NOMO-1 treated with DMSO at 0.1 percent for 48 hours (cell line): ENCODE results near the gene B3GNT7.
A peak's percentile ranks its signal among the peaks of the same experiment; 100 is the strongest.
"Not testable (repeated sequence)": the region's sequence is repeated elsewhere in the genome, so short reads cannot be mapped to it uniquely, and the experiment has no call there.

Experiments used
- DNase-seq: peaks from one replicate; lab custom pipeline; 2025; ENCODE audit not compliant: unreplicated experiment; lab: John Stamatoyannopoulos, UW

Gene B3GNT7, protein sequence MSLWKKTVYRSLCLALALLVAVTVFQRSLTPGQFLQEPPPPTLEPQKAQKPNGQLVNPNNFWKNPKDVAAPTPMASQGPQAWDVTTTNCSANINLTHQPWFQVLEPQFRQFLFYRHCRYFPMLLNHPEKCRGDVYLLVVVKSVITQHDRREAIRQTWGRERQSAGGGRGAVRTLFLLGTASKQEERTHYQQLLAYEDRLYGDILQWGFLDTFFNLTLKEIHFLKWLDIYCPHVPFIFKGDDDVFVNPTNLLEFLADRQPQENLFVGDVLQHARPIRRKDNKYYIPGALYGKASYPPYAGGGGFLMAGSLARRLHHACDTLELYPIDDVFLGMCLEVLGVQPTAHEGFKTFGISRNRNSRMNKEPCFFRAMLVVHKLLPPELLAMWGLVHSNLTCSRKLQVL

DNA sequence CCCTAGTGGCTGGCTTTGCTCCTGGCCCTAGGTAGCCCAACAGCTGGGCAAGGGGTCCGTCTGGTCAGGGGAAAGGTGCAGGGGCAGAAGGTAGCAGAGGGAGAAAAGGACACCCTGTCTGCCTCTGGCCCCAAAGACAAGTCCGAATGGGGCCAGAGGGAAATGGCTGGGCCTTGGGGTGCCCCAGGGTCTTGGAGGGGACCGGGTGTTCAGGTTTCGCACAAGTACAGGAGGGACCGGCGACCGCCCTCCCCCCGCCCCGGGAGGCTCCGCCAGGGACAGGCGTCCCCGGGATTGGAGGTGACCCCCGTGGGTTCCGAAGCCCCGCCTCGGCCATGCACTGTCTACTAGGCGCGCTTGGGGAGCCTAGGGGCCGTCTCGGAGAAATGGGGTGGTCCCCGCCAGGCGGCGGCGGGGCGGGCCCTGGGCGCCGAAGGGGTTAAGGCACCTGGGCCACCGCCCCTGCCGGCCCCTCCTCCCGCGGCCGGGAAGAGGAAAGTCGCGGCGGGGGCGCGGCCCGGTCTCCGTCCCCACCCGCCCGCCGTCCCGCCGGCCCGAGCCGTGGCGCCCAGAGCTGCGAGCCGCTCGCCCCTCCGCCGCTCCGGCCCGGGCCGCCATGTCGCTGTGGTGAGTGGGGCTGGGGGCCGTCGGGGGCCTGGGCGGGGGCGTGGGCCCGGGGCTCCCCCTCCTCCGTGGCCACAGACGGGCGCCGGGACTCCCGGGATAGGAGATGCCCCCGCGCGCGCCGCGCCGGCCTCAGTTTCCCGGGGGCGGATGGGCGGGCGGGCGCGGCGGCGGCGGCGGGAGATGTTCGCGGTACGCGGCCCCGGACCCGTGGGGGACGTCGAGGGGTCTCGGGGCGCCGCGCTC is at the start of gene B3GNT7:
B3GNT7 (plus strand) TSS at position 523 of the 870 bp plus-strand sequence; CDS start at position 617, 94 bp downstream.
- peak; percentile 76 for DNase-seq

DNA sequence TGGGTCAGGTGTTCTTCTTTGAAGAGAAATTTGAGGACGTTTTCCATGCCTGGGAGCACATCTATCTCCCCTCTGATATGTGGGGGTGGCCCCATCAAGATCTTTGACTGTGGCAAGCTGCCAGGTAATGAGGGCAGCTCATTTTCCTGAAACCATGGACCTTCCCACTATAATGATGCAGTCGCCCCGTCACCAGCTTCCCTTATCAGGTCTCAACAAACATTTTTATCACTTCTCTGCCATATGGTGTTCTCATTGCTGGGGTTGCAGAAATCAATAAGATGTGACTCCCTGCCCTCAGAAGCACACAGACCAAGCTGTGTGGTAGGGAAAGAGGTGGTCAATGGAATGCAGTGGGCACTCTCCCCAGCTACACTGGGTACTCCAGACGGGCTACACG is 48.4 kb upstream of the B3GNT7 start:
- DNase-seq: no peak

DNA sequence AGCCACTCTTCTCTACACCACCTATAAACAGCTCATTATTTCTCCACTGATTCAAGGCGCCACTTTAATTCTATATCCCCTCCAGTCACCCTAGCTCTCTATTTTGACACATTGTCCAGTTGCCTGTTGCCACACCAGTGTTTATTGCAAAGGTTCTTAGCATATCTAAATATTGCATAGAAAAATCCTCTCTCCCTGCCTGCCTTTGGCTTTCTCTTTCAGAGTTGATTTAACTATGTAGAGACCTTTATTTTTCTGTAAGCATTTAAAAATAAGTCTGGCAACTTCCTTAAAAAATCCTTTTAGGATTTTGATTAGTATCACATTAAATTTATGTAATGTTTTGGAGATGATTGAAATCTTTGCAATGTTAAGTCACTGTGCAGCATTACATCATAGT is 47.9 kb upstream of the B3GNT7 start:
- no peak for DNase-seq

DNA sequence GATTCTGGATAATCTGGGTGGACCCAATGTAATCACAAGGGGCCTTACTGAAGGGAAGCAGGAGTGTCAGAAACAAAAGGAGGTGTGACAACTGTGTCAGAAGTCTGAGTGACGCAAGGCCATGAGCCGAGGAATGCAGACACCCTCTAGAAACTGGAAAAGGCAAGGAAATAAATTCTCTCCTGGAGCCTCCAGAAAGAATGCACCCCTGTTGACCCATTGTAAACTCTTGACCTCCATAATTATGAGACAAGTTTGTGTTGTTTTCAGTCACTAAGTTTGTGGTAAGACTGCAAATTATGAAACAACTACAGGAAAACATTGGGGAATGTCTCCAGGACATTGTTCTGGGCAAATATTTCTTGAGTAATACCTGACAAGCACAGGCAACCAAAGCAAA is 47.3 kb upstream of the B3GNT7 start:
- no peak for DNase-seq

DNA sequence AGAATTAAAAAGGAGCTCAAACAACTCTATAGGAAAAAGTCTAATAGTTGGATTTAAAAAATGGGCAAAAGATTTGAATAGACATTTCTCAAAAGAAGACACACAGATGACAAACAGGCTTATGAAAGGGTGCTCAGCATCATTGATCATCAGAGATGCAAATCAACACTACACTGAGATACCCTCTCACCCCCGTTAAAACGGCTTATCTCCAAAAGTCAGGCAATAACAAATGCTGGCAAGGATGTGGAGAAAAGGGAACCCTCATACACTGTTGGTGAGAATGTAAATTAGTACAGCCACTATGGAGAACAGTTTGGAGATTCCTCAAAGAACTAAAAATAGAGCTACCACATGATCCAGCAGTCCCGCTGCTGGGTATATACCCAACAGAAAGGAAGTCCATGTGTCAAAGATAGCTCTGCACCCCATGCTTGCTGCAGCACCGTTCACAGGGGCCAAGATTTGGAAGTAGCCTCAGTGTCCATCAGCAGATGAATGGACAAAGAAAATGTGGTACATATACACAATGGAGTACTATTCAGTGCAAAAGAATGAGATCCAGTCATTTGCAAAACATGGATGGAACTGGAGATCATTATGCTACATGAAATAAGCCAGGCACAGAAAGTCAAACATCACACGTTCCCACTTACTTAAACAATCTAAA is 46.7 kb upstream of the B3GNT7 start:
- no peak for DNase-seq

DNA sequence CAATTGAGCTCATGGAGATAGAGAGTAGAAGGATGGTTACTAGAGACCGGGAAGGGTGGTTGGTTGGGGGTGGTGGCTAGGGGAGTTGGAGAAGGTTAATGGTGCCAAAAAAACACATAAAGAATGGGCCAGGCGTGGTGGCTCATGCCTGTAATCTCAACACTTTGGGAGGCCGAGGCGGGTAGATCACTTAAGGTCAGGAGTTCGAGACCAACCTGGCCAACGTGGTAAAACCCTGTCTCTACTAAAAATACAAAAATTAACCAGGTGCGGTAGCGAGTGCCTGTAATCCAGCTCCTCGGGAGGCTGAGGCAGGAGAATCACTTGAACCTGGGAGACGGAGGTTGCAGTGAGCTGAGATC is 46.2 kb upstream of the B3GNT7 start:
- DNase-seq: not testable (repeated sequence)

DNA sequence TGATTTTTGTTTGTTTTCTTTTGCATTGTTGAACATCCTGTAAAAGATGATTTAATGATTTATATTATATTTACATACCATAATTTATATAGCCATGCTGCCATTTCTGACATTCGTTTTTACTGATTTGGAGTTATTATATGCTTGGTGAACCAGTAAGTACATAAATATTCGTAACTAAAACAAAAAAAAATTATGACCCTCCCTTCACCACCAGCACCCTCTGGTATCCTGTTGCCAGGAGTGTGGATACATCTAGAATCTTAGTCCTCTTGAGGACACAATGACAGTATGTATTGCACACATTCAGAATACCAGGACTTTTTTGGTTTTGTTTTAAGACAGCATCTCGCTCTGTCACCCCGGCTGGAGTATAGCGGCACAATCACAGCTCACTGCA is 43.9 kb upstream of the B3GNT7 start:
- no peak for DNase-seq

DNA sequence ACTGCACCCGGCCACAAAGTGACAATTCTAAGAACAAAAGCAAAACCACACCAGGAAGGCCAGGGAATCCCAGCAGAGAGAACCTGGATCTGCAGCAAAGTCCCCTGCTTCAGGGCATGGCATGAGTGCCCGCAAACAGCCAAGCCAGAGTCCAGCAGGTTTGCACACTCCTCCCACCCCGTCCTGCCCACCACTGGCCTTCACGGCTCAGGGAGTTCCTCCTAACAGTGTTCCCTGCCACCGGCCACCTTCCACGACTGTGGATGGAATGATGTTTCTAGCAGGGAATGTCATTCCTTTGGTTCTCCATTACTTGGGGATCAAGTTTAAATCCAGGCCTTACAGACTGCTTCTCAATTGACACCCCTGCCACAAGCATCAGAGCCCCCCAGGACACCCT is 42.0 kb upstream of the B3GNT7 start:
- DNase-seq: no peak

DNA sequence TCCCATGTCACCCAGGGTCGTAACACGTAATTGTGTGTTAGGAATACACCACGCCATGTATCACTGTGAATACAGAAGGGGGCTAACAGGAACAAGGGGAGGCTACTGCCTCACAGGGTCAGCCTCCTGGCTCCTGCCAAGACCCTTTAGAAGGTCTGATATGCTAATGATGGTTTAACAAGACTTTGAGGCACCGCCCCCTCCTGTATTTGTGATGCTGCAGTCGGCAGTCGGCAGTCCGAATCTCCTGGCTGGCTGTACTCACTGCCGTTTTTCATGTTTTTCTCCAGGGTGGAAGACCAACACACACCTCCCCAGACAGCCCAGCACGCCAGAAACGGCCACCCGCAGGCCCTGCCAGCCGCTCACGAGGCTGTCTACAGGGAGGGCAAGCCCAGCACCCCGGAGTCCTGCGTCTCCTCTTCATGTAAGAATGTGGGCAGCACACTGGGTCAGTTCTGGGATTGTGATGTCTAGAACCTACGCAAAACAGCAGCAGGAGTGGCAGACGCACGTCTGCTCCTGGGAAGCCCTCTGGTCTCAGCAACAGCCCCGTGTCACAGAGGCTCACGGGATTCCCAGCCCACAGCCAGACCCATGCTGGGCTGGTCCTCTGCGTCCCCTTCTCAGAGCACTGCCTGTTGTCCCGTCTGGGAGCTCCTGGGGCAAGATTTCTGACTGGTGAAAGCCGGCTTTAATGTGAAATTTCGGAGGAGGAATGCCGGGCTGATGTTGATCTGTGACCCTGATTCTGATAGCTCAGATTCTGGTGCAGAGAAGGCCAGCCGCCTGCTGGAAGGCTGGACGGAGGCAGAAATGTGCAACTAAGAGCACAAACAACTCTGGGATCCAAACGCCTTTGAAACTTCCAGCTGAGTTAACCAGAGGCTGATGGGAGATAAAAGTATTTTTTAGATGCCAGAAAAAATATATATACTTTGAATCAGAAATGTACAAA is 39.7 kb upstream of the B3GNT7 start:
- DNase-seq: no peak

DNA sequence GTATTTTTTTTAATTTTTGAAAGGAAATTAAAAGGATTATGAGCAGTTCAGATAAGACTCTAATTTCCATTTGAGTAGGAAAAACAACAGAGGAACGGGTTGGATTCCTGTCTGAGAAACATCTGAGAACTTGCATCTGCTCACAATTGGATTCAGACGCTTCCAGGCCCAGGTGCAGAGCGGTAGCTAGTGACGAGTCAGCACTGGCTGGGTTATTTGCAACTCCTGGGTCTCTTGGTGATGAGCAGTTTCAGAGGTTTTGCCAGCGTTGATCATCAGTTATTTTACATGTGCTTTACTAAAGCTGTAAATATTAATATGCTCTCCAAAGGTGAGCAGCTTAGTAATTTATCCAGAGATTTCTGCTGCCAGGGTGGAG is 39.1 kb upstream of the B3GNT7 start:
- DNase-seq: no peak

DNA sequence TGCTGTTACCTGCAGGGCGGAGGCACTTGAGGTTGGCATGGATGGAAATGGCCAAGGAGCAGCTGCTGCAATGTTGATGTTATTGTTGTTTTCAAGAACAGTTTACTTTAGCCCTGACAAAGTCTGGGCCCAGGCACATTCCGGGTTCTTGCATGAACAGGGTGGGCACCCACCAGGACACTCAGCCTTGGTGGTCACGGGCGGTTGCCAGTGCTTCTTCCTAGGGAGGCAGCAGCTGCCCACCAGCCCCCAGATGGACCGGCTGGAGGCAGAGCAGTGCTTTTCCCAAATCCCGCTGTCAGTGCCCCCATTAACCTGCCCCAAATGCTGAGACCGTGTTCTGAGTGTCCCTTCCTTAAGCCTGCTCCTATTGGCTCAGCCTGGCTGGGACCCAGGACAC is 38.5 kb upstream of the B3GNT7 start:
- DNase-seq: no peak

DNA sequence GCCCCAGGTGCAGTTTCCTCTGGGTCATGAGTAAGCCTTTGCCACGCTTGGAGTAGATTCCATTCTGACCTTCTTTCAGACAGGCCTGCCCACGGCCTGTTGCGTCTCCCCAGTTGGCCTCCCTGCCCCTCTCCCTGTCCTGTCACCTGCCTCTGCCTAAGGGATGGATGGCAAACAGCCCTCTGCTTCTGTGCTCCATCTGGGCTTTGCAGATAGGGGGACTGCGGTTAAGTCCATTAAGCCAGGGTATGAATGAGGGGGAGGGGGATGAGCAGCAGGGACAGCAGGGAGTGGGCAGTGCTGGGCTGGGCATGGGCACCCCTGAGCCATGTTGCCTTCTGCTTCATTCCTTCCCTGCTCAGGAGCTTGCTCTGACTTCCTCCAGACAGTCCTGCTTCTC is 37.6 kb upstream of the B3GNT7 start:
- no peak for DNase-seq

DNA sequence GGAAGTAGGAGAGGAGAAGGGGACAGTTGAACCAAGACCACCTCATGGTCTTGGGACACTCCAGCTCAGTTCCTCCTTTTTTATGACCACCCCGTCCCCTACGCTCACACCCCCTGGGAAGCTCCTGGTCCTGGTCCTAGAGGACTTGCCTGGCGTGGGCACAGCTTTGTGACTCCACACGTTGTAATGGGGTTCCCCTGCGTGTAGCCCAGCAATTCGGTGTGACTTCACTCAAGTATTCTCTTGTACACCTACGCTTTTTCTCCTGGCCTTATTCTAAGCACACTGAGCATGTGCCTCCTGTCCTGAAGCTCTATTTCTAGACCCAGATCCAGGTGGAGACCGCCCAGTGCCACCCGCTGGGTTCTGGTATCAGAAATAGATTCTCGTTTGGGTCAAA is 36.1 kb upstream of the B3GNT7 start:
- no peak for DNase-seq

DNA sequence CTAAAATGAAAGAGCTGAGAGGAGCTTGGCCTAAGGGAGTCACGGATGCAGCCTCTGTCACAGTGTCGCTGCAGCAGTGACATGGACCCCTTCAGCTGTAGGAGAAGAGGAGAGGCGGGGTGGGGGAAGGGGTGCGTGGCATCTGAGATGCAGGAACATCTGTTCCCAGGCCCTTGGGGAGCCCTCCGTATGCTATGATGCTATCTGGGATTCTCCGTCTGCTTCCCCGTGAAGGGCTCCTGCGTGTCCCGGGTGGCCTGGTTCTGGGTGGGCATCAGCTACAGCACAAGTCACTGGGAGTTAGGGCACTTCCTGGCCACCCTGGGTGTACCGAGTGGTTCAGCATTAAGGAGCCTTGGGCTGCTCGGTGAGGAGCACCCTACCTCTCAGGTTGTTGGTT is 35.6 kb upstream of the B3GNT7 start:
- no peak for DNase-seq

DNA sequence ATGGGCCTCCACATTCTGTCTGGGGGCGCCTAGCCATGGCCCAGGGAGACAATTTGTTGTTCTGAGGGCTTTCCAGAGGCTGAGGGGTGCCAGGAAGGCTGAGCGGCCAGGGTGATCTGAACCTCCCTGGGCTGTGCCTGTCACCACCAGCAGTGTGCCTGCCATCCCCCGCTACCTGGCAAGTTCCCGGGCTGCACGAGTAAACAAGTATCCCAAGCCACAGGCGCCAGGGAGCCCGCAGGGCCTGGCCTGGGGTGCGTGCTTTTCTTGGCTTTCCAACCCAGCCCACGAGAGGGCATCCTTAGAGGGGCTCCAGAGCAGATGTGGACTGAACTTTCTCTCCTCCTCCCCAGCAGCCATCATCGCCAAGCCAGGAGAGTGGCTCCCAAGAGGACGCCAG is 35.1 kb upstream of the B3GNT7 start:
- no peak for DNase-seq

DNA sequence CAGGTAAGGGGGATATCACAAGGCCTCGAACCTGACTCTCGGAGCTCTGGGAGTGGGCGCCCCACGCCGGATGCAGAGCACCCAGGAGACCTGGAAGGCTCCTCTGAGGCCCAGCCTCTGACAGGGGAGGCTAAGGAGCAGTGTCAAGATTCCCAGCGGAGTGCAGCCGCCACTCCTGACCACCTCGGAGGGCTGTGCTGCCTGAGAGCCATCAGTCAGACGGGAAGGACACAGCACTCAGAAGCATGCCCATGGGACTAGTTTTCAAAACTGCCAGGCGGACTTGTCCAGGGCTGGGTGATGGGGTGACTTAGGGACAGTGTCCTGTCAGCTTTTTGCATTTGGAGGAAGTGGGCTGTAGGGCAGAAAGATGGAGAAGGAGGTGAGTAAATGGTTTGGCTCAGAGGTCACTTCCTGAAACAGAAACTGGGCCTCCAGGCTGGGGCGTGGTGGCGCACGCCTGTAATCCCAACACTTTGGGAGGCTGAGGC is 34.6 kb upstream of the B3GNT7 start:
- DNase-seq: peak; percentile 51

DNA sequence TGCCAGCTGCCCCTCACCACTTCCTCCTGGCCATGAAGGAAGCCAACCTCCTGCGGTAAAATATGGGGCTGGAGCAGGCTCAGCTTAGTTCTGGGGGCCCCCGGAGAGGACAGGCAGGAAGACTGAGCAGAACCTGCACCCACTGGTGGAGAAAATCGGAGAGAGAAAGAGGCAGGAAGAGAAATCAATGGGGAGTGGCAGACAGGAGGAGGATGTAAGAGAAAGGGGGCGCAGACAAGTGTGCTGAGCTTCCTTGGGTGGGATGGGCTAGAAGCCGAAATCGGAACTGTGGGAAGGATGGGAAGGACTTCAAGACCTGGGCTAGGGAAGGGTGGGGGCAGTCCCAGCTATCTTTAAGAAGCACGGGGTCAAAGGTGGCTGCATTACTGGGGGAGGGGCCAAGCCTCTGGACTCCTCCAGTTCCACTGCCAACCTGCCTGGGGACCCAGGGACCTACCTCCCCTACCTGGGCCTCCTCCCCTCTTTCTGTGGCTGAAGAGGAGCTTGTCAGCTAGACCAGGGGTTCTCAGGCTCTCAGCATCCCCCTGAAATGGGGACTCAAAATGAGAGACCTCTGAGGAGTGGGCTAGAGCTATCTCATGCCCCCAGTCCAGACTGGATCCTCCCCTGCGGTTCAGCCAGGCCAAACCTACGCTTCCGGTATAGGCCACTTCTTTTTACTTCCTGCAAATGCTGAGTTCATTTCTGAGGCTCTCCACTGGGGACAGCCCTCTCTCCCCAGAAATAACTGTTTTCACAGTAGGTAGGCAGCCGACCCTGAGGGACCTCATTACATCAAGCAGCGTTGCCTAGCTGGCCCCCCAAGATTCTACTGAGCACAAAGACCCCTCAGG is 33.6 kb upstream of the B3GNT7 start:
- peak; percentile 89 for DNase-seq

DNA sequence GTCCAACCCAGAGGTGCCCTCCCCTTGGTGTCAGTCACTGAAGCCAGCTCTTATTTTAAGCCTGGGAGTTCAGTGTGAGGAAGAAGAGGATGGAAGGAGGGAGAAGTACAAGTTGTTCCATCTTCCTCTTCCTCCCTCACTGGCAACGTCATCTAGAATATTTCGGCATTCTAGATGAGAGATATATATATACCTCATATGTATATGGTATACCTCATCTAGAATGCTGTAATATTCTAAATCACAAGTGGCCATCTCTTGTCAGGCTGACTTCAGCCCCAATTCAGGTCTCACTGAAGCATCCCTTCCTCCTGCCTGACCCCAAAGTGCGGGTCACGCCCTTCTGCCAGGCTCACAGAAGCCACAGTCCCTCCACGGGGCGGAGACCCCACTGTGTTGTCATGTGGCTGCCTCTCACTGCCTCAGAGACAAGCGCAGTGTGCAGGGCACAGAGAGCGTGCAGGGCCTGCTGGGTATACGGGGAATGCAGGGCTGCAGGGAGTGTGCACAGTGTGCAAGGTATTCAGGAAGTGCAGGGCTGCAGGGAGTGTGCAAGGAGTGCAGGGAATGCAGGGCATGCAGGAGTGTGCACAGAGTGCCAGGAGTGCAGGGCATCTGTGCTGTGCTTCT is 32.8 kb upstream of the B3GNT7 start:
- DNase-seq: peak; percentile 31

DNA sequence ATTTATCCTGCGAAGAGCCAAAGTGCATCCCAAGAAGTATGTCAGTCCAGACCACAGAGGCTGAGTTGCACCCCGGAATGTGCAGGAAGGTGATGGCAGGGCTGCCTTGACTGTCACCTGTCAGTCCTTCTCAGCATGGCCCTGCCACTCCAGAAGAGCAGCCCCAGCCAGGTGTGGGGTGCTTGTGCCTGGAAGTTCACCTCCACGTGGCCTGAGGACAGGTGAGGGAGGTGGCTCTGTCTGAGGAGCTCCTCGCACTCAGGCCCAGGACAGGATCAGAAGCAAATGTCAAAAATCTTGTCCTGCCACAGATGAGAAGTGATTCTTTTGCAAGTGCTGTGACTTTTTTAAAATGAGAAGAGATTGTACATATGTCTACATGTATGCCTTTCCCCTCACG is 31.4 kb upstream of the B3GNT7 start:
- no peak for DNase-seq
